HCT116 (cell line): ENCODE data around the gene ELFN2. TPM values are rescaled to one million over a fixed set of nuclear protein-coding genes. Genes with fewer than 3 reads are reported as not detected.

Experiments used
- ATAC-seq: fragments of 200-7000 bp; cut with Tn5 transposase; 2 replicates; pipeline ENCODE4 v1.9.1; 2020; ENCODE audit warnings: mild to moderate bottlenecking, moderate library complexity
- BruUV-seq: library from RNA; stranded (reverse); fragments of 400-500 nt; replicated peaks from 2 replicates; lab custom pipeline; 2021; lab: Mats Ljungman, UMichigan
- CTCF ChIA-PET: fragments of 300-600 bp; sonication (Branson Sonifier 250); formaldehyde crosslinking; loops from one replicate; lab custom pipeline; 2021; ENCODE audit warnings: antibody characterized with exemption; lab: Charles Lee
- POLR2A ChIA-PET: fragments of 300-600, 350-600 bp; sonication (Branson Sonifier 250); formaldehyde crosslinking; loops from one replicate; lab custom pipeline; 2021; ENCODE audit warnings: antibody characterized with exemption; lab: Charles Lee
- RAD21 ChIA-PET, 2 experiments: fragments of 300-600 bp; sonication (Branson Sonifier 250); formaldehyde crosslinking; loops; one replicate each; lab custom pipeline; 2023; ENCODE audit warnings: low total read pairs in 2 of 2; ENCODE audit not compliant: uncharacterized antibody in 2 of 2, unreplicated experiment in 2 of 2, low non-redundant PET in 1 of 2; lab: Charles Lee
- DNase-seq: peaks from one replicate; pipeline ENCODE4 v3.0.0-alpha.2; 2010; ENCODE audit warnings: low read depth, low spot score
- H2AFZ ChIP-seq: fragments of 200-600 bp; shearing (Covaris generic), sonication (generic); 2 replicates; pipeline ENCODE4 v1.6.1; 2017; ENCODE audit warnings: low read depth, mixed run types, mixed read lengths, antibody characterized with exemption, low read length; ENCODE audit not compliant: poor library complexity, severe bottlenecking
- H3K27ac ChIP-seq: 2 replicates; pipeline ENCODE4 v1.5.1; 2012; ENCODE audit warnings: low read depth, low read length
- H3K27me3 ChIP-seq: fragments of 200-600 bp; sonication (generic); 2 replicates; pipeline ENCODE4 v1.6.1; 2016; ENCODE audit warnings: mixed run types, low read length, mixed read lengths; ENCODE audit not compliant: insufficient read depth
- H3K36me3 ChIP-seq, 2 experiments: fragments of 200-500 bp in 1 of 2; fragments of 200-600 bp in 1 of 2; sonication (Bioruptor generic) in 1 of 2; sonication (generic) in 1 of 2; 2 replicates each; pipeline versions ENCODE4 v1.5.1 to v1.6.1; 2014 to 2016; ENCODE audit warnings: low read length in 2 of 2, inconsistent platforms in 1 of 2, mixed read lengths in 1 of 2, mixed run types in 1 of 2; ENCODE audit not compliant: insufficient read depth in 2 of 2, control insufficient read depth in 1 of 2
- H3K4me1 ChIP-seq, 2 experiments: fragments of 200-600 bp in 1 of 2; sonication (generic) in 1 of 2; 2 replicates each; pipeline versions ENCODE4 v1.5.1 to v1.6.1; 2012 to 2017; ENCODE audit warnings: low read length in 2 of 2, inconsistent platforms in 1 of 2, mild to moderate bottlenecking in 1 of 2, mixed read lengths in 1 of 2, mixed run types in 1 of 2, moderate library complexity in 1 of 2; ENCODE audit not compliant: insufficient read depth in 2 of 2, control insufficient read depth in 1 of 2
- H3K4me2 ChIP-seq: fragments of 200-600 bp; sonication (generic); 2 replicates; pipeline ENCODE4 v1.6.1; 2017; ENCODE audit warnings: mixed run types, low read length, mixed read lengths
- H3K4me3 ChIP-seq, 2 experiments: fragments of 200-600 bp in 1 of 2; sonication (generic) in 1 of 2; replicated peaks in 1 of 2; 2 replicates each; pipeline ENCODE4 v1.5.1; 2011 to 2016; ENCODE audit warnings: low read length in 2 of 2, control low read depth in 1 of 2, low read depth in 1 of 2, mild to moderate bottlenecking in 1 of 2, mixed read lengths in 1 of 2, mixed run types in 1 of 2
- H3K79me2 ChIP-seq: fragments of 200-600 bp; sonication (generic); 2 replicates; pipeline ENCODE4 v1.6.1; 2017; ENCODE audit warnings: mild to moderate bottlenecking, mixed run types, low read length, moderate library complexity, mixed read lengths; ENCODE audit not compliant: insufficient read depth
- H3K9ac ChIP-seq: fragments of 200-600 bp; sonication (generic); 2 replicates; pipeline ENCODE4 v1.6.1; 2016; ENCODE audit warnings: low read length, mixed read lengths
- H3K9me2 ChIP-seq: fragments of 200-600 bp; sonication (generic), shearing (Covaris generic); 2 replicates; pipeline ENCODE4 v1.6.1; 2017; ENCODE audit warnings: mixed run types, mild to moderate bottlenecking, moderate library complexity; ENCODE audit not compliant: insufficient read depth
- H3K9me3 ChIP-seq, 2 experiments: fragments of 200-500 bp in 1 of 2; fragments of 200-600 bp in 1 of 2; sonication (Bioruptor generic) in 1 of 2; sonication (generic) in 1 of 2; 2 replicates each; pipeline ENCODE4 v1.6.1; 2014 to 2017; ENCODE audit warnings: low read length in 2 of 2, mixed read lengths in 2 of 2, inconsistent platforms in 1 of 2, low read depth in 1 of 2, mild to moderate bottlenecking in 1 of 2, mixed run types in 1 of 2, moderate library complexity in 1 of 2; ENCODE audit not compliant: control insufficient read depth in 1 of 2, insufficient read depth in 1 of 2
- H4K20me1 ChIP-seq: fragments of 200-600 bp; sonication (generic), shearing (Covaris generic); 2 replicates; pipeline ENCODE4 v1.6.1; 2017; ENCODE audit warnings: mixed run types, mild to moderate bottlenecking, moderate library complexity; ENCODE audit not compliant: insufficient read depth
- POLR2AphosphoS5 ChIP-seq: IDR thresholded peaks from 2 replicates; pipeline ENCODE4 v1.6.1; 2011; ENCODE audit warnings: mild to moderate bottlenecking, low read depth, low read length, moderate library complexity
- REST ChIP-seq: IDR thresholded peaks from 2 replicates; pipeline ENCODE4 v1.6.1; 2012; ENCODE audit warnings: low read depth
- TCF7L2 ChIP-seq: IDR thresholded peaks from 2 replicates; pipeline ENCODE4 v1.7.0; 2011; ENCODE audit warnings: borderline replicate concordance, inconsistent platforms; ENCODE audit not compliant: insufficient read depth, insufficient read length; ENCODE audit errors: extremely low read depth
- intact Hi-C: fragments of 100-400 bp; cut with micrococcal nuclease; formaldehyde crosslinking; loops from 2 replicates; pipeline ENCODE4 v1.10.0; 2022
- total RNA-seq: library from RNA; stranded (reverse); gene quantifications from one replicate; pipeline ENCODE4 v1.2.1, GENCODE V29; 2021; ENCODE audit not compliant: unreplicated experiment

The ELFN2 gene
- total RNA-seq, 1 experiment from 2014 or later: 45.4 TPM

GRCh38 chr22:37464181-37464580 lies 36.9 kb upstream of the ELFN2 start:
- DNase-seq (no peak), ATAC-seq (no peak)
- no peak for TF ChIP-seq TCF7L2
- RAD21 ChIA-PET: no interaction called here
- Histone ChIP-seq H3K4me2 (no peak overlapping the region), H3K9me2 (no peaks in the 10 kb centered on the region), H3K27ac (no peak overlapping the region), H3K36me3 (no peaks in the 10 kb centered on the region), H3K79me2 (no peaks in the 10 kb centered on the region), H3K4me3 (no peak overlapping the region), H3K9me3 (no peaks in the 10 kb centered on the region), H3K9ac (no peak overlapping the region), H3K27me3 (no peaks in the 10 kb centered on the region; the same call in 1 of the 2 replicates), H2AFZ (no peak overlapping the region), H4K20me1 (no peaks in the 10 kb centered on the region), H3K4me1 (no peaks in the 10 kb centered on the region)
- intact Hi-C loops: no loop called here
- POLR2A ChIA-PET: no interaction called here
- no TSS peak for BruUV-seq
- CTCF ChIA-PET: no interaction called here

- ATAC-seq (peak; percentile 49; the same call in 1 of the 2 replicates), DNase-seq (no peak)
- ChIA-PET CTCF (interaction anchor here (1.0 kb wide), 1 partner anchor 104 kb away, joined by 3 read pairs; no protein-coding TSS in a partner anchor), RAD21 (no interaction called here), POLR2A (no interaction called here)
- Histone ChIP-seq H3K27me3 (no peaks in the 10 kb centered on the region; the same call in 1 of the 2 replicates), H4K20me1 (no peaks in the 10 kb centered on the region), H3K79me2 (no peaks in the 10 kb centered on the region), H3K4me2 (no peak overlapping the region), H3K9me3 (no peaks in the 10 kb centered on the region), H3K9me2 (no peaks in the 10 kb centered on the region), H3K4me3 (no peak overlapping the region), H2AFZ (no peak overlapping the region), H3K27ac (no peak overlapping the region), H3K4me1 (peaks cover 3 to 4% of the 10 kb centered on the region in 2 experiments; a peak in 3 of 4 replicates), H3K36me3 (no peaks in the 10 kb centered on the region), H3K9ac (no peak overlapping the region)
- intact Hi-C loops: no loop called here
- TF ChIP-seq REST (peak; percentile 87), POLR2AphosphoS5 (no peak)
- BruUV-seq: no TSS peak
Measured at GRCh38 chr22:37462983-37463382, 35.7 kb upstream of the ELFN2 start.
